Loucy (cell line): ENCODE measurements around the gene DHDH.

Experiments used
- H2AFZ ChIP-seq: fragments of 200-600 bp; sonication (generic); 2 replicates; pipeline ENCODE4 v1.6.0; 2016; ENCODE audit warnings: antibody characterized with exemption, mild to moderate bottlenecking, low read length, moderate library complexity
- H3F3A ChIP-seq: fragments of 200-600 bp; 2 replicates; pipeline ENCODE4 v1.6.0; 2016; ENCODE audit warnings: antibody characterized with exemption, low read depth, mild to moderate bottlenecking
- H3K27me3 ChIP-seq: fragments of 200-600 bp; sonication (generic); 2 replicates; pipeline ENCODE4 v1.6.1; 2014; ENCODE audit warnings: low read length, mild to moderate bottlenecking; ENCODE audit not compliant: insufficient read depth, poor library complexity, severe bottlenecking
- H3K36me3 ChIP-seq: fragments of 200-600 bp; sonication (generic); 2 replicates; pipeline ENCODE4 v1.6.1; 2016; ENCODE audit warnings: low read length; ENCODE audit not compliant: insufficient read depth
- H3K4me1 ChIP-seq: fragments of 200-600 bp; sonication (generic); 2 replicates; pipeline ENCODE4 v1.5.1; 2014; ENCODE audit warnings: low read length, mild to moderate bottlenecking; ENCODE audit not compliant: insufficient read depth, poor library complexity, severe bottlenecking
- H3K4me2 ChIP-seq: fragments of 200-600 bp; sonication (generic); 2 replicates; pipeline ENCODE4 v1.6.0; 2014; ENCODE audit warnings: antibody characterized with exemption, low read length, low read depth, mild to moderate bottlenecking; ENCODE audit not compliant: poor library complexity, severe bottlenecking
- H3K4me3 ChIP-seq: fragments of 200-600 bp; sonication (generic); 2 replicates; pipeline ENCODE4 v1.5.1; 2014; ENCODE audit warnings: low read length, mild to moderate bottlenecking, mixed read lengths; ENCODE audit not compliant: poor library complexity, severe bottlenecking
- H3K79me2 ChIP-seq: fragments of 200-600 bp; sonication (generic); 2 replicates; pipeline ENCODE4 v1.6.1; 2014; ENCODE audit warnings: low read length; ENCODE audit not compliant: insufficient read depth
- H3K9ac ChIP-seq: fragments of 200-600 bp; sonication (generic); 2 replicates; pipeline ENCODE4 v1.6.0; 2014; ENCODE audit warnings: mild to moderate bottlenecking, low read depth, low read length, moderate library complexity; ENCODE audit not compliant: poor library complexity, severe bottlenecking
- H3K9me2 ChIP-seq: fragments of 200-600 bp; sonication (generic); replicated peaks from 2 replicates; pipeline ENCODE4 v1.6.1; 2016; ENCODE audit warnings: low read depth, low read length, mixed read lengths
- H3K9me3 ChIP-seq: fragments of 200-600 bp; sonication (generic); 2 replicates; pipeline ENCODE4 v1.6.1; 2014; ENCODE audit warnings: mild to moderate bottlenecking, antibody characterized with exemption, low read length, low read depth; ENCODE audit not compliant: insufficient read depth
- H4K20me1 ChIP-seq: fragments of 200-600 bp; sonication (generic); 2 replicates; pipeline ENCODE4 v1.6.0; 2014; ENCODE audit warnings: antibody characterized with exemption, low read length, mild to moderate bottlenecking; ENCODE audit not compliant: insufficient read depth, poor library complexity, severe bottlenecking
- CTCF ChIP-seq: fragments of 200-600 bp; sonication (generic); conservative IDR thresholded peaks from 2 replicates; pipeline ENCODE4 v1.5.1; 2014; ENCODE audit warnings: mild to moderate bottlenecking, antibody characterized with exemption, low read length
- EZH2phosphoT487 ChIP-seq: fragments of 200-600 bp; IDR thresholded peaks from 2 replicates; pipeline ENCODE4 v1.6.1; 2018; ENCODE audit warnings: antibody characterized with exemption, mild to moderate bottlenecking, moderate library complexity, borderline replicate concordance

DHDH gene

GRCh38 chr19:48991873-48992580 lies 58.5 kb downstream of the DHDH start:
- Histone ChIP-seq H3K36me3 (no peaks in the 10 kb centered on the region; the same call in 1 of the 2 replicates), H3F3A (no peaks in the 10 kb centered on the region), H3K4me3 (peak overlapping the region; percentile 89), H3K4me1 (peaks cover 18% of the 10 kb centered on the region), H2AFZ (no peak overlapping the region; the same call in 1 of the 2 replicates), H3K27me3 (no peaks in the 10 kb centered on the region), H4K20me1 (peaks cover 24% of the 10 kb centered on the region), H3K4me2 (peak overlapping the region; percentile 87), H3K9me2 (no peaks in the 10 kb centered on the region), H3K9ac (peak overlapping the region; percentile 97), H3K79me2 (peaks cover 64% of the 10 kb centered on the region), H3K9me3 (no peaks in the 10 kb centered on the region)
- TF ChIP-seq CTCF, result no peak
- no peak for TF ChIP-seq EZH2phosphoT487

GRCh38 chr19:48992581-48993174 lies 59.2 kb downstream of the DHDH start:
- Histone ChIP-seq H3K4me3 (peak overlapping the region; percentile 89), H3K9me3 (no peaks in the 10 kb centered on the region), H3K79me2 (peaks cover 71% of the 10 kb centered on the region), H3F3A (no peaks in the 10 kb centered on the region), H3K4me2 (peak overlapping the region; percentile 87), H3K9me2 (no peaks in the 10 kb centered on the region), H3K4me1 (peaks cover 18% of the 10 kb centered on the region), H2AFZ (peak overlapping the region; percentile 90), H3K27me3 (no peaks in the 10 kb centered on the region), H3K9ac (peak overlapping the region; percentile 97), H3K36me3 (no peaks in the 10 kb centered on the region; the same call in 1 of the 2 replicates), H4K20me1 (peaks cover 24% of the 10 kb centered on the region)
- TF ChIP-seq CTCF, result no peak
- no peak for TF ChIP-seq EZH2phosphoT487

- Histone ChIP-seq H3K27me3 (no peaks in the 10 kb centered on the region), H3F3A (no peaks in the 10 kb centered on the region), H4K20me1 (peaks cover 27% of the 10 kb centered on the region), H3K9me3 (no peaks in the 10 kb centered on the region), H3K4me1 (peaks cover 18% of the 10 kb centered on the region), H3K9me2 (no peaks in the 10 kb centered on the region), H3K79me2 (peaks cover 77% of the 10 kb centered on the region), H3K36me3 (no peaks in the 10 kb centered on the region; the same call in 1 of the 2 replicates), H3K9ac (peak within 1 kb of the TSS; percentile 97), H2AFZ (peak within 1 kb of the TSS; percentile 90), H3K4me2 (peak within 1 kb of the TSS; percentile 87), H3K4me3 (peak within 1 kb of the TSS; percentile 89)
- TF ChIP-seq EZH2phosphoT487, result no peak
- peak; percentile 79 for TF ChIP-seq CTCF
Observed at GRCh38 chr19:48993175-48994034, 59.9 kb downstream of the DHDH start, which contains the start of the genes GYS1 and RUVBL2. Gene GYS1 (minus strand): TSS chr19:48993309. CDS start chr19:48993112, 197 bp downstream. Gene RUVBL2 (plus strand): TSS chr19:48993887. CDS start chr19:48993912, 25 bp downstream.
